Measurements from ENCODE around the gene BAZ1B. TPM values are rescaled to one million over a fixed set of nuclear protein-coding genes. Genes with fewer than 3 reads are reported as not detected.

Gene BAZ1B
- total and polyA plus RNA-seq, 2 of the 4 experiments (the other 2 are of a cell fraction), result 20.2 to 45.0 TPM

DNA sequence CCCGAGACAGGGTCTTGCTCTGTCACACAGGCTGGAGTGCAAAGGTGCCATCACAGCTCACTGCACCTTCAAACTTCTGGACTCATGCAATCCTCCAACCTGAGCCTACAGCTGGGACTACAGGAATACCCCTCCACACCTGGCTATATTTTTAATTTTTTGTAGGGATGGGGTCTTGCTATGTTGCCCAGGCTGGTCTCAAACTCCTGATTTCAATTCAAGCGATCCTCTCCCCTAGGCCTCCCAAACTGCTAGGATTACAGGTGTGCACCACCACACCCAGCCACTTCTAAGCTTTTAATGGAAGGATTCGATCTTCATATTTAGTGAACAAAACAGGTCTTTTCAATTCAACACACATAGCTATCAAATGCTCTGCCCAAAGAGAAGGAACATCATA, 58.8 kb downstream of the BAZ1B start:
- Histone ChIP-seq H2BK5ac (ENCODE audit: low read depth, low read length, poor library complexity, severe bottlenecking) (no peak overlapping the region), H2AK9ac (replicated peaks; ENCODE audit: low read depth, low read length, poor library complexity) (no peak overlapping the region), H2BK20ac (ENCODE audit: low read depth, low read length) (no peak overlapping the region), H3K9me1 (ENCODE audit: insufficient read depth, low read length) (no peaks in the 10 kb centered on the region), H2BK15ac (ENCODE audit: low read depth, low read length) (no peak overlapping the region), H2AFZ (replicated peaks; ENCODE audit: low read length, poor library complexity) (no peak overlapping the region), H4K8ac (ENCODE audit: low read depth in 2 of 2, low read length in 2 of 2) (no peak overlapping the region), H4K91ac (ENCODE audit: insufficient read depth, low read depth, low read length) (no peak overlapping the region), H3K79me1 (ENCODE audit: low read depth in 1 of 2, low read length in 2 of 2) (peaks cover 12 to 18% of the 10 kb centered on the region in 2 experiments), H3K4me3 (ENCODE audit: insufficient read depth, low read depth, low read length) (no peak overlapping the region), H2AK5ac (ENCODE audit: low read depth, low read length) (no peak overlapping the region), H3K36me3 (ENCODE audit: control insufficient read depth, insufficient read depth, low read length) (peaks cover 55% of the 10 kb centered on the region), H3K14ac (replicated peaks; ENCODE audit: low read depth, low read length) (no peak overlapping the region), H4K5ac (ENCODE audit: low read depth, low read length) (no peak overlapping the region), H2BK120ac (ENCODE audit: low read depth, low read length) (no peak overlapping the region), H3K23ac (ENCODE audit: low read depth, low read length) (no peak overlapping the region), H3K18ac (ENCODE audit: low read depth, low read length) (no peak overlapping the region), H4K20me1 (ENCODE audit: insufficient read depth, low read length) (no peaks in the 10 kb centered on the region), H3K56ac (ENCODE audit: extremely low read depth, insufficient read depth, low read length) (no peak overlapping the region), H3K4me1 (ENCODE audit: control insufficient read depth, insufficient read depth, low read length) (no peaks in the 10 kb centered on the region), H3K4ac (ENCODE audit: low read depth, low read length) (no peak overlapping the region), H3K9me3 (ENCODE audit: control insufficient read depth, insufficient read depth, low read length) (no peaks in the 10 kb centered on the region), H3K27me3 (ENCODE audit: control insufficient read depth, insufficient read depth, low read length) (no peaks in the 10 kb centered on the region), H3K27ac (ENCODE audit: insufficient read depth, low read length) (no peak overlapping the region), H3K4me2 (ENCODE audit: low read depth, low read length) (no peak overlapping the region), H3K9ac (ENCODE audit: low read depth, low read length) (no peak overlapping the region)
- no TSS peak for BruUV-seq (replicated peaks)
- intact Hi-C loops (cut with micrococcal nuclease), result no loop called here
- ATAC-seq (ENCODE audit: low read depth) (no peak), DNase-seq (no peak)
- ChIA-PET POLR2A (ENCODE audit: unreplicated experiment) (no interaction called here), CTCF (no interaction called here)
- 100% methylated on average over 1 of the region's 3 CpGs; no CpG with 5 or more reads in 1 of the 2 experiments for WGBS, 2 experiments (ENCODE audit: extremely low coverage in 2 of 2, insufficient read length in 1 of 2)
- dilution Hi-C loops (cut with HindIII; ENCODE audit: low sequenced_read_pairs, unreplicated experiment), result no loop called here
- in situ Hi-C loops (cut with MboI; ENCODE audit: low sequenced_read_pairs), result loop anchor here (5.0 kb wide), 1 partner anchor 39 kb away; no protein-coding TSS in a partner anchor
- TF ChIP-seq MAZ (IDR thresholded peaks at IDR 0.05; ENCODE audit: borderline replicate concordance, low read depth, low read length), result no peak
- no peak for TF ChIP-seq POLR2A (IDR thresholded peaks at IDR 0.05; ENCODE audit: low read depth, low read length)
- no peak for TF ChIP-seq BHLHE40 (IDR thresholded peaks at IDR 0.05; ENCODE audit: low read depth, low read length)
- no peak for TF ChIP-seq CHD1 (IDR thresholded peaks at IDR 0.05; ENCODE audit: low read depth, low read length)
- TF ChIP-seq, protein P1, sequence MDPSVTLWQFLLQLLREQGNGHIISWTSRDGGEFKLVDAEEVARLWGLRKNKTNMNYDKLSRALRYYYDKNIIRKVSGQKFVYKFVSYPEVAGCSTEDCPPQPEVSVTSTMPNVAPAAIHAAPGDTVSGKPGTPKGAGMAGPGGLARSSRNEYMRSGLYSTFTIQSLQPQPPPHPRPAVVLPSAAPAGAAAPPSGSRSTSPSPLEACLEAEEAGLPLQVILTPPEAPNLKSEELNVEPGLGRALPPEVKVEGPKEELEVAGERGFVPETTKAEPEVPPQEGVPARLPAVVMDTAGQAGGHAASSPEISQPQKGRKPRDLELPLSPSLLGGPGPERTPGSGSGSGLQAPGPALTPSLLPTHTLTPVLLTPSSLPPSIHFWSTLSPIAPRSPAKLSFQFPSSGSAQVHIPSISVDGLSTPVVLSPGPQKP (IDR thresholded peaks at IDR 0.05; ENCODE audit: borderline replicate concordance, low read depth, low read length), result no peak
- TF ChIP-seq CEBPB (IDR thresholded peaks at IDR 0.05; ENCODE audit: low read depth, low read length), result no peak
